NCI-H2196 treated with DMSO at 0.1 percent for 48 hours (cell line): ENCODE data around the gene CHMP1B.
A peak's percentile ranks its signal among the peaks of the same experiment; 100 is the strongest.

Source experiments
- DNase-seq: peaks from one replicate; lab custom pipeline; 2025; ENCODE audit not compliant: unreplicated experiment; lab: John Stamatoyannopoulos, UW

CHMP1B gene, protein sequence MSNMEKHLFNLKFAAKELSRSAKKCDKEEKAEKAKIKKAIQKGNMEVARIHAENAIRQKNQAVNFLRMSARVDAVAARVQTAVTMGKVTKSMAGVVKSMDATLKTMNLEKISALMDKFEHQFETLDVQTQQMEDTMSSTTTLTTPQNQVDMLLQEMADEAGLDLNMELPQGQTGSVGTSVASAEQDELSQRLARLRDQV

GRCh38 chr18:11851146-11851805 lies at the start of gene CHMP1B:
Gene CHMP1B (plus strand): TSS chr18:11851413. CDS start chr18:11851512, 99 bp downstream.
- peak; percentile 96 for DNase-seq

DNA sequence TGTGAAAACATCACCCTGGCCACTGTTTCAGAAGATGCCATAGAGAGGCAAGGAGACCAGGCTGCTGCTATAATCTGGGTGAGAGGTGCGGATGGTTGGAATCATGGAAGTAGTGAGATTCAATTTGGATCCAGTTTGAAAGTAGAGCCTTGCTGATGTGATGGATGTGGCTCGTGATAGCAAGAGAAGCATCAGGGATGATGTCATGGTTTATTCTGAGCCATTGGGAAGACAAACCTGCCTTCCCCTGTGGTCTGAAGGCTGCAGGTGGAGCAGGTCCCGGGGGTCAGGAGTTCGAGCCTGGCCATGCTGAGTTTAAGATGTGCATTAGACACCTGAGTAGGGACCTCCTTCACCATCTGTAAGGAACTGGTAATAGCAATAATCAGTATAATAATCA lies 49.6 kb upstream of the CHMP1B start:
- DNase-seq: no peak

- DNase-seq: no peak
Observed at GRCh38 chr18:11802158-11802557, 49.1 kb upstream of the CHMP1B start.

- no peak for DNase-seq
Observed at GRCh38 chr18:11802586-11802985, 48.6 kb upstream of the CHMP1B start.

DNA sequence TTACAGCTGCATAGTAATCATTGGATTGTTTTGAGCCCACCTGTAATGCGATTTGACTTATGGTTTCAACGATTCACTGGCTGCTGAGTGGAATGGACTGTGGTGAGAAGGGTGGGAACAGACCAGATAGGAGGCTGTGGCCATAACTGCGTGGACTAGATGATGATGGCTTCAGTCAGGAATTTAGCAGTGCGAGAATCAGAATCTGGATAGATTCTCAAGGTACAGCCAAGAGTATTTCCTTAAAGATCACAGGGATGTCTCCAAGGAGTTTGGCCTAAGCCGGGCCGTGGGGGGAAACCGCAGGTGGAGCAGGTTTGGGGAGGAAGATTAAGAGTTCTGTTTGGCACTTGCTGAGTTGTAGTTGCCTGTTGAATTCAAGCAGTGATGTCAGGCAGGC lies 44.0 kb upstream of the CHMP1B start:
- no peak for DNase-seq

- no peak for DNase-seq
Observed at GRCh38 chr18:11808001-11808855, 43.0 kb upstream of the CHMP1B start.

DNA sequence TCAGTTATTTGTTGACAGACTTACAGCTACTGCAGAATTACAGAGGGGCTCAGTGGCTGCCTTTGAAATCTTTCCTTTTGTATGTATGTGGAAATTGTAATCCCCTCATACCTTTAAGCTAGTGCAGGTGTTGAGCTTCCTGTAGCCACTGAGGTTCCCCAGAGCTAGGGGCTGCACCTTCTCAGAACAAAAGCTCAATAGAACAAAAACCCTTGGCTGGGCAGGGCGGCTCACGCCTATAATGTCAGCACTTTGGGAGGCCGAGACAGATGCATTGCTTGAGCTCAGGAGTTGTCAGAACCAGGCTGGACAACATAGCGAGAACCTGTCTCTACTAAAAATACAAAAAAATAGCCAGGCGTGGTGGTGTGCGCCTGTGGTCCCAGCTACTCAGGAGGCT lies 41.3 kb upstream of the CHMP1B start:
- no peak for DNase-seq

GRCh38 chr18:11810379-11810778 lies 40.8 kb upstream of the CHMP1B start:
- DNase-seq: no peak

GRCh38 chr18:11811009-11811408 lies 40.2 kb upstream of the CHMP1B start:
- DNase-seq: no peak

DNA sequence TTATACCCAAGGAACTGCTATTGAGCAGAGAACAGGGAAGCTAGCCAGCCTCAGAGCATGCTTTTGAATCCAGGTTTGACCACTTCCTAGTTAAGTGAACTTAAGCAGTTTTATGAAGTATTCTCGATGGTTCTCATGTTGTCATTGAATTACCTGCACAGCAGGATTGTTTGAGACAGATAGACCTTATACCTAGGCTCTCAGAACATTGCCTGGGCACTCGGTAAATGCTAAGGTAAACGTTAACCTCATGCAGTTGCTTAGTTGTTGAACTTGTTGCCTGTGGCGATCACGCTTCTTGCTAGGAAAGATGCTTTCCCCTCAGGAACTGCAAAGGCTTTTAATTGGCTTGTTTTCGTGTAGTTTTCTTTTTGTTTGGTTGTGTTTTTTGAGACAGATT lies 34.0 kb upstream of the CHMP1B start:
- DNase-seq: no peak

- DNase-seq: no peak
Observed at GRCh38 chr18:11818486-11819203, 32.6 kb upstream of the CHMP1B start.

- no peak for DNase-seq
Observed at GRCh38 chr18:11819938-11820337, 31.3 kb upstream of the CHMP1B start.

- no peak for DNase-seq
Observed at GRCh38 chr18:11820697-11821096, 30.5 kb upstream of the CHMP1B start.

DNA sequence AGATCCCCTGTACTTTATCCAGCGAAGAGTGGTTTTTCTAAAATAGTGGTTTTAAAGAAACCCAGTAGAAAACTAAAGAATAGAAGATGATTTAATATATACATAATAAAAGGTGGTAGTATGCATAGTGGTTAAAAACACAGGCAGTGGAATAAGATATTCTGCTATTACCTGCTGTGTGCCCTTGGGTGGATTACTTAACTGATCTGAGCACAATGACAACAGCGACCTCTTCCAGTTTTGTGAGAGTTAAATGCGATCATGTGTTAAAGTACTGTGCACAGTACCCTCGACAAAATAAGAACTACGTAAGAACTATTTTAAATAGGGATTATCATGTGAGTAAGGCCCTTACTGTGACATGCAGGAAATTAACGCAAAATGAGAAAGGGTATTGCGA lies 30.0 kb upstream of the CHMP1B start:
- no peak for DNase-seq

GRCh38 chr18:11821643-11822237 lies 29.5 kb upstream of the CHMP1B start:
- no peak for DNase-seq

DNA sequence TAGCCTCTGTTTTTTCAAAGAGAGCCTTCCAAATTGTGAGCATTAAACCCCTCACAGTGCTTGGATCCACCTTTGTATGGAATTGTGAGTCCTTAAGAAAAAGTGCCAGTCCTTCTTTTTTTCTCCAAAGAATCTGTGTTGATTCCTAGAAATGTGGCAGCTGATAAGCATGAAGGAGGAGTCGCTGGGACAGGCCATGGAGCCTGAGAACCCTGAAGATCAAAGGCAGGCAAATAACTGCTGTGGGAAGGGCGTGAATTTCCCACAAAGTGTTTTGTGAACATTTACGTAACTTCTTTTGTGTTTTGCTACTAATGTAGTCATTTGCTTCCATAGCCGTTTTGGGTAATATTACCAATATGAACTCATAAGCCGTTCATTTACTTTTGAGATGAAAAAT lies 27.7 kb upstream of the CHMP1B start:
- DNase-seq: no peak

DNA sequence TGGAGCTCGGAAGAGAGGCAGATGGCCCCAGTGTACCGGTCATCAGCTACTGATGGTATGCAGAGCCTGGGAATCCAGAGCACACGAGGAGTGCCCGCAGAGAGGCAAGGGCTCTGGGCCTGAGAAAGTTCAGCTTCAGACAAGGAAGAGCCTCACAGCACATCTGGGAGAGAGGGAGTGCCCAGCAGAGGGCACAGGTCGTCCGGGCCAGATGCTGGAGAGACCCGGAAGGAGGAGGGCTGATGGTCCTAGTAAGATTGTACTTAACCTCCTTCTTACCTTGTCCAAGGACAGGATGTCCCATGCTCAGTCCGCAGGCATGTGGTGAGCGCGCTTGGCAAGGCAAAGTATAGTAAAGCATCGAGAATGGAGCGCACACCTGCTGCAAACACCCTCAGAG lies 24.4 kb upstream of the CHMP1B start:
- no peak for DNase-seq

DNA sequence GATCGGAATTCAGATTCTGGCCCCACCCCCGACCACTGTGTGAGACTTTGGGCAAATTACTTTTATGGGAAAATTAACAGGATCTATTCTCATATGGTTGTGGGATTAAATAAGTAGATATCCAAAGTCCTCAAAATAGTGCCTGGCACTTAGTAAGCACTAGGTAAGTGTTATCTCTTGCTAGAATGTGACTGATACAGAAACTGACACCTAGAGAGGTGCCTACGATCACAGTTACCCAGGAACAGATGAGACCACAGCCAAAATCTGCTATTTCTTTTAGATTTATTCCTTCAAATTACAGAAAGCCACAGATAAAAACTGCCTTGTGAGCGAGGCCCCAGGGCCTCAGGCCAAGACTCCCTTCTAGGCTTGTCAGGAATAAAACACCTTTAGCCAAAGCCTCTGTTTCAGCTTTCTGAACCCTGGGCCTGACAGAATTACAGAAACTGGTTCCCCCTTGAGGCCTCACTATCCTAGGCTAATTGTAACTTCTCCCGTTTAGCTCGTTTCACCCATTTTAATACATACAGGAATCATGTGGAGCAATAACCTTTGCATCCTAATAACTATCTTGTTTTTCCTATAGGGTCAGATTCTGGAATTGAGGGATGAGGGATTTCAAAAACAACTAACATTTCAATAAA lies 22.3 kb upstream of the CHMP1B start:
- no peak for DNase-seq

- DNase-seq: no peak
Observed at GRCh38 chr18:11830585-11830984, 20.6 kb upstream of the CHMP1B start.

- no peak for DNase-seq
Observed at GRCh38 chr18:11831921-11832320, 19.3 kb upstream of the CHMP1B start.

GRCh38 chr18:11834772-11835171 lies 16.4 kb upstream of the CHMP1B start:
- DNase-seq: no peak
